GM18498 (cell line): ENCODE measurements around the gene COA7.

Source experiments
- ATAC-seq: cut with Tn5 transposase; IDR thresholded peaks from one replicate; pipeline ENCODE4 v1.9.1; 2021; ENCODE audit warnings: mild to moderate bottlenecking, moderate library complexity; ENCODE audit not compliant: unreplicated experiment

Gene COA7

GRCh38 chr1:52637946-52638345 is 60.2 kb downstream of the COA7 start:
- no peak for ATAC-seq

DNA sequence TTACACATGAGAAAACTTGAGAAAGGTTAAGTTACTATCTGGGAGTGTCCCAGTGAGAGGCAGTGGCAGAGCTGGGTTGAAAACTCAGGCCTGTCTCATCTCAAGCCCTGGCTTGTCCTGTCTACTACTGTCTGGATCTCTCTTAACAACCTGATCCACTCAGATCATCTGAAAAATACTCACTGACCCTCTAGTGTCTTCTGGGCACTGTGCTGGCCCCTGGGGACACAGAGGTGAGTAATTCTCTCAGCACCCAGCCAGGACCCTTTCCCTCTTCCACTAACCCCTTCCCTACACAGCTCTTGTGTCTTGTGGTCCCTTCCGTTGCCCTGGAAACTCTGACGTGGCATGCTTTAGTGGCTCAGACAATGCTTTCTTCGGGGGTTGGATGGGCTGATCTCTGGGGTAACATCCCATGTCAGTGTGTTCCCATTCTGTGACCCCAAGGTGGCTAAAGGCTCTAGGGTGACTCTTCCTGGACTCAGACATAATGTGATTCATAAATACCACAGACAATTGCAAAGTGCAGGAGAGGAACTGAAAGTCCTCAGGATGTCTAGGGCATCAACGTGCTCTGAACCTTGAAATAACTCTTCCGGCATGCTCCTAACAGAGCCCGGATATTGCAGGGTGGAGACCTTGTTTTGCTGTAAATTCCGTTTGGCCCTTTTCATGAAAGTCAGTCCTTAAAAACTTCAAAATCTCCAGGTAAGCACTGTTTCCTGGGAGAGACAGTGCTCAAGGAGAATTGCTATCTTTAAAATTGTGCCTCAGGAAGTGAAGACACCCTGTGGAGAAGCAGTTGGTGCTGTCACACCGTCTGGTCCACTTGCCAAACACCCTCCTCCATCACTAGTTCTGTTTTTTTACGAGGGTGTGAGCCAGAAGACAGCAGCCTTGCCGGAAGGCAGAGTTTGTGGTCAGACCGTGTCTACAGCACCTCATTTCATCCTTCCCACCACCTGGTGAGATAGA is 61.1 kb downstream of the COA7 start:
- peak; percentile 78 for ATAC-seq

DNA sequence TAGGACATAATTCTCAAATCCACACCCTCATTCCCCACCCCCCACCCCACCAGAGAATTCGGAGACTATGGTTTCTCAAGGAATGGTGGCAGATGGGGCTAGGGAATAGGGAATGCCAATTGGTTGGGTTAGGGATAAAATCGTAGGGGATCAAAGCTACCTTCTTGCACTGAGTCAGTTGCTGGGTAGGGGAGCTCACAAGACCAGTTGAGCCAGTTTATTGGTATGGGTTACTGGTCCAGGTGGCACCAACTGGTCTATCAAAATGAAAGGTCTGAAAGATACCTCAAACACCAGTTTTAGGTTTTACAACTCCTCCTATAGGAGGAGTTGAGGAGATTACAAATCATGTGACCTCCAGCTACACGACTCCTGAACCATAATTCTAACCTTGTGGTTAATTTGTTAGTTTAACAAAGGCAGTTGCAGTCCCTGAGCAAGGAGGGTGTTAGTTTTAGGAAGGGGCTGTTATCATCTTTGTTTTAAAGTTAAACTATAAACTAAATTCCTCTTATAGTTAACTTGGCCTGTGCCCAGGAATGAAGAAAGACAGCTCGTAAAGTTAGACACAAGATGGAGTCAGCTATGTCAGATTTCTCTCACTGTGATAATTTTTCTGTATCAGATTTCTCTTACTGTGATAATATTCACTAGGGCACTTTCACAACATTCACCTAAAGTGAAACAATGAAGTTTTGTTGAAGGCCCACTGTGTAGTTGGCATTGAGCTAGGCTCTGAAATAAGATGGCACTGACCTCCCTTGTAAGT is 62.6 kb downstream of the COA7 start:
- ATAC-seq: no peak
